H1 (cell line): ENCODE data around the gene RBM47. TPM values are rescaled to one million over a fixed set of nuclear protein-coding genes. Genes with fewer than 3 reads are reported as not detected.
A peak's percentile ranks its signal among the peaks of the same experiment; 100 is the strongest.

Experiments used
- CTCF ChIA-PET: fragments of 300-600 bp; sonication (Branson Sonifier 250); formaldehyde crosslinking; loops from one replicate; lab custom pipeline; 2021; ENCODE audit not compliant: partially characterized antibody; lab: Charles Lee
- POLR2A ChIA-PET: fragments of 300-600 bp; sonication (Branson Sonifier 250); formaldehyde crosslinking; loops from one replicate; lab custom pipeline; 2021; ENCODE audit warnings: inconsistent platforms; ENCODE audit not compliant: partially characterized antibody; lab: Charles Lee
- DNase-seq, 2 experiments: peaks; one replicate each; pipeline versions ENCODE4 v3.0.0 to v3.0.0-alpha.2; 2010 to 2022; ENCODE audit warnings: low spot score in 2 of 2, low read depth in 1 of 2, mixed read lengths in 1 of 2
- FAIRE-seq: peaks from 2 replicates; lab custom pipeline; 2011; peaks lifted over from hg19 to GRCh38; lab: Jason Lieb, UNC
- H2AFZ ChIP-seq: 2 replicates; pipeline ENCODE4 v1.8.1; 2012; ENCODE audit warnings: low read length, inconsistent platforms
- H2AK5ac ChIP-seq: 2 replicates; pipeline ENCODE4 v1.6.1; 2013; ENCODE audit warnings: low read depth, low read length
- H2BK120ac ChIP-seq: replicated peaks from 2 replicates; pipeline ENCODE3; 2013; ENCODE audit warnings: low read depth, low read length, inconsistent platforms
- H2BK12ac ChIP-seq: 2 replicates; pipeline ENCODE4 v1.6.1; 2013; ENCODE audit warnings: low read depth, low read length
- H2BK15ac ChIP-seq: 2 replicates; pipeline ENCODE4 v1.6.1; 2013; ENCODE audit warnings: low read length
- H2BK20ac ChIP-seq: 2 replicates; pipeline ENCODE4 v1.6.1; 2013; ENCODE audit warnings: low read length
- H2BK5ac ChIP-seq: 2 replicates; pipeline ENCODE4 v1.6.1; 2013; ENCODE audit warnings: low read depth, low read length
- H3K14ac ChIP-seq: 2 replicates; pipeline ENCODE4 v1.6.1; 2013; ENCODE audit warnings: inconsistent platforms; ENCODE audit not compliant: insufficient read length
- H3K18ac ChIP-seq: 2 replicates; pipeline ENCODE4 v1.6.1; 2013; ENCODE audit warnings: low read length; ENCODE audit errors: extremely low read depth
- H3K23ac ChIP-seq: 2 replicates; pipeline ENCODE4 v1.6.1; 2013; ENCODE audit warnings: inconsistent platforms; ENCODE audit not compliant: insufficient read length
- H3K23me2 ChIP-seq: 2 replicates; pipeline ENCODE4 v1.6.1; 2013; ENCODE audit warnings: low read depth, low read length
- H3K27ac ChIP-seq: 2 replicates; pipeline ENCODE4 v1.6.1; 2011; ENCODE audit warnings: low read depth, low read length, inconsistent platforms
- H3K27me3 ChIP-seq, 4 experiments: replicated peaks in 1 of 4; 1 replicate in 1 of 4; 2 replicates in 3 of 4; pipeline versions ENCODE4 v1.6.1 to v1.8.1; 2011 to 2013; ENCODE audit warnings: low read length in 3 of 4, mild to moderate bottlenecking in 3 of 4, inconsistent platforms in 2 of 4, mixed read lengths in 2 of 4, moderate library complexity in 1 of 4; ENCODE audit not compliant: control insufficient read depth in 3 of 4, insufficient read depth in 3 of 4; ENCODE audit errors: extremely low read depth in 1 of 4
- H3K36me3 ChIP-seq, 4 experiments: 2 replicates each; pipeline versions ENCODE4 v1.6.1 to v1.8.1; 2011 to 2013; ENCODE audit warnings: mild to moderate bottlenecking in 4 of 4, low read length in 3 of 4, moderate library complexity in 2 of 4, control low read depth in 1 of 4, inconsistent platforms in 1 of 4; ENCODE audit not compliant: insufficient read depth in 4 of 4, control insufficient read depth in 2 of 4
- H3K4ac ChIP-seq: replicated peaks from 2 replicates; pipeline ENCODE3; 2013; ENCODE audit warnings: low read length, low read depth, mixed read lengths, inconsistent platforms; ENCODE audit not compliant: insufficient read length
- H3K4me1 ChIP-seq, 4 experiments: replicated peaks in 1 of 4; 1 replicate in 1 of 4; 2 replicates in 3 of 4; pipeline versions ENCODE4 v1.6.1 to v1.8.1; 2011 to 2013; ENCODE audit warnings: low read length in 3 of 4, inconsistent platforms in 2 of 4, mixed read lengths in 1 of 4; ENCODE audit not compliant: insufficient read depth in 4 of 4, control insufficient read depth in 3 of 4
- H3K4me2 ChIP-seq, 2 experiments: 2 replicates each; pipeline versions ENCODE4 v1.6.1 to v1.8.1; 2011 to 2013; ENCODE audit warnings: low read depth in 2 of 2, low read length in 2 of 2, control low read depth in 1 of 2, inconsistent platforms in 1 of 2, mild to moderate bottlenecking in 1 of 2; ENCODE audit not compliant: insufficient read depth in 1 of 2
- H3K4me3 ChIP-seq, 4 experiments: fragments of 200-600, 300-600 bp in 1 of 4; sonication (generic), shearing (Covaris generic), sonication (Bioruptor Twin) in 1 of 4; 2 replicates each; pipeline versions ENCODE4 v1.5.1 to v1.8.1; 2011 to 2016; ENCODE audit warnings: low read length in 4 of 4, low read depth in 3 of 4, control low read depth in 2 of 4, inconsistent platforms in 2 of 4, mild to moderate bottlenecking in 2 of 4, mixed read lengths in 1 of 4, moderate library complexity in 1 of 4; ENCODE audit not compliant: insufficient read depth in 2 of 4; ENCODE audit errors: extremely low read depth in 1 of 4
- H3K56ac ChIP-seq: replicated peaks from 2 replicates; pipeline ENCODE3; 2013; ENCODE audit warnings: low read depth, mild to moderate bottlenecking, mixed read lengths, low read length, inconsistent platforms; ENCODE audit not compliant: insufficient read length
- H3K79me1 ChIP-seq: 2 replicates; pipeline ENCODE4 v1.6.1; 2013; ENCODE audit warnings: low read depth, low read length, control low read depth
- H3K79me2 ChIP-seq, 2 experiments: 2 replicates each; pipeline versions ENCODE4 v1.6.1 to v1.8.1; 2012 to 2013; ENCODE audit warnings: low read length in 2 of 2, mild to moderate bottlenecking in 2 of 2, inconsistent platforms in 1 of 2; ENCODE audit not compliant: insufficient read depth in 2 of 2, control insufficient read depth in 1 of 2
- H3K9ac ChIP-seq, 4 experiments: replicated peaks in 1 of 4; 1 replicate in 1 of 4; 2 replicates in 3 of 4; pipeline versions ENCODE4 v1.6.1 to v1.8.1; 2011 to 2013; ENCODE audit warnings: low read depth in 3 of 4, low read length in 3 of 4, control low read depth in 2 of 4, mild to moderate bottlenecking in 2 of 4, moderate library complexity in 2 of 4, inconsistent platforms in 1 of 4; ENCODE audit errors: extremely low read depth in 1 of 4
- H3K9me3 ChIP-seq, 2 experiments: 2 replicates each; pipeline versions ENCODE4 v1.6.1 to v1.8.1; 2012 to 2013; ENCODE audit warnings: mild to moderate bottlenecking in 2 of 2, moderate library complexity in 2 of 2, control low read depth in 1 of 2, inconsistent platforms in 1 of 2, low read depth in 1 of 2, low read length in 1 of 2, mixed read lengths in 1 of 2; ENCODE audit not compliant: insufficient read depth in 2 of 2
- H4K20me1 ChIP-seq, 2 experiments: replicated peaks in 1 of 2; 2 replicates each; pipeline versions ENCODE3 to v1.8.1; 2011 to 2013; ENCODE audit warnings: inconsistent platforms in 2 of 2, low read length in 2 of 2, mild to moderate bottlenecking in 1 of 2; ENCODE audit not compliant: insufficient read depth in 2 of 2, control insufficient read depth in 1 of 2
- H4K5ac ChIP-seq: 2 replicates; pipeline ENCODE4 v1.6.1; 2013; ENCODE audit warnings: low read length, low read depth, mixed read lengths, inconsistent platforms; ENCODE audit not compliant: insufficient read length
- H4K8ac ChIP-seq: 2 replicates; pipeline ENCODE4 v1.8.0; 2013; ENCODE audit warnings: mild to moderate bottlenecking, moderate library complexity, low read length, inconsistent platforms; ENCODE audit not compliant: insufficient read depth; ENCODE audit errors: extremely low read depth
- H4K91ac ChIP-seq: replicated peaks from 2 replicates; pipeline ENCODE3; 2013; ENCODE audit warnings: low read length, mixed read lengths, inconsistent platforms; ENCODE audit not compliant: insufficient read length
- HDAC2 ChIP-seq, 2 experiments: fragments of 300-600 bp in 1 of 2; sonication (generic) in 1 of 2; IDR thresholded peaks; 2 replicates each; pipeline ENCODE4 v1.6.1; 2011 to 2012; ENCODE audit warnings: low read depth in 2 of 2, low read length in 2 of 2, mild to moderate bottlenecking in 2 of 2, moderate library complexity in 2 of 2, borderline replicate concordance in 1 of 2, inconsistent platforms in 1 of 2
- KDM4A ChIP-seq: IDR thresholded peaks from one replicate; pipeline ENCODE4 v1.7.1; 2012; ENCODE audit warnings: low read depth, mild to moderate bottlenecking, moderate library complexity, low read length, inconsistent platforms; ENCODE audit not compliant: severe bottlenecking
- NANOG ChIP-seq: IDR thresholded peaks from 2 replicates; pipeline ENCODE4 v1.6.1; 2011; ENCODE audit warnings: low read length, low read depth, mild to moderate bottlenecking, inconsistent platforms; ENCODE audit not compliant: insufficient read depth, poor library complexity, severe bottlenecking
- RAD21 ChIP-seq, 2 experiments: IDR thresholded peaks in 1 of 2; conservative IDR thresholded peaks in 1 of 2; 2 replicates each; pipeline ENCODE4 v1.6.1; 2011; ENCODE audit warnings: low read depth in 2 of 2, low read length in 2 of 2, improper control_type of control experiment in 1 of 2, inconsistent platforms in 1 of 2, mild to moderate bottlenecking in 1 of 2, moderate library complexity in 1 of 2
- WGBS, 2 experiments: shearing (Covaris generic) in 1 of 2; methylation state at CpG; one replicate each; pipeline versions ENCODE4 v1.1.6 to v1.1.7; 2013 to 2015; ENCODE audit warnings: low lambda C conversion rate in 2 of 2, mixed read lengths in 2 of 2, inconsistent platforms in 1 of 2, low coverage in 1 of 2, missing lambda C conversion rate in 1 of 2; ENCODE audit not compliant: insufficient replicate concordance in 2 of 2, insufficient coverage in 1 of 2, insufficient read length in 1 of 2; ENCODE audit errors: extremely low coverage in 1 of 2, missing lambda C conversion rate in 1 of 2; 5-methylcytosine and 5-hydroxymethylcytosine counted together
- polyA plus RNA-seq, 7 experiments: library from polyadenylated mRNA; depleted of rRNA in 3 of 7; stranded (reverse) in 5 of 7; unstranded in 2 of 7; fragments of >200 nt in 5 of 7; fragments of 200-250 nt in 2 of 7; gene quantifications; 1 replicate in 5 of 7; 2 replicates in 1 of 7; 4 replicates in 1 of 7; pipeline versions ENCODE4 v1.2.1 to v1.2.3, GENCODE V29; 2011 to 2013; ENCODE audit warnings: missing spikeins in 2 of 7, mixed read lengths in 2 of 7
- total RNA-seq: library from RNA; stranded (reverse); fragmentation: NEBNext Ultra II Directional; extraction: Animal tissue kit (Norgen Biotek cat#: 25700); gene quantifications from 2 replicates; pipeline ENCODE4 v1.2.1, GENCODE V29; 2021

The RBM47 gene
- total and polyA plus RNA-seq, 2 of the 8 experiments (the other 6 are each of a cell fraction or from before 2014, with no cell fraction given) = 42.8 to 78.9 TPM

GRCh38 chr4:40482985-40483647, 146.5 kb downstream of the RBM47 start:
- Histone ChIP-seq H3K4me1 (peaks cover 0 to 8% (median 2%) of the 10 kb centered on the region in 4 experiments; a peak in 3 of 7 replicates), H3K14ac (no peak overlapping the region), H3K4me2 (peak overlapping the region in 1 of 2 experiments; percentile 4; a peak in 1 of 4 replicates), H2BK12ac (no peak overlapping the region), H3K27me3 (no peaks in the 10 kb centered on the region), H4K20me1 (no peaks in the 10 kb centered on the region), H3K79me1 (no peaks in the 10 kb centered on the region), H2BK15ac (no peak overlapping the region), H3K9ac (no peak overlapping the region), H4K91ac (no peak overlapping the region), H3K79me2 (peaks cover 0 to 19% of the 10 kb centered on the region in 2 experiments; a peak in 2 of 4 replicates), H3K23ac (no peak overlapping the region), H4K5ac (no peak overlapping the region), H2BK120ac (no peak overlapping the region), H3K56ac (no peak overlapping the region), H3K18ac (no peak overlapping the region), H2AFZ (no peak overlapping the region), H2BK20ac (no peak overlapping the region), H2AK5ac (no peak overlapping the region), H3K9me3 (no peaks in the 10 kb centered on the region), H3K23me2 (no peaks in the 10 kb centered on the region), H4K8ac (no peak overlapping the region), H3K36me3 (no peaks in the 10 kb centered on the region), H3K4me3 (no peak overlapping the region; a peak in 1 of 8 replicates), H3K27ac (no peak overlapping the region), H3K4ac (peak overlapping the region; percentile 97), H2BK5ac (no peak overlapping the region)
- TF ChIP-seq RAD21 (IDR thresholded peaks at IDR 0.05 in 1 of 2, conservative IDR thresholded peaks at IDR 0.05 in 1 of 2; ENCODE audit: low read depth in 2 of 2, low read length in 2 of 2) (peak in 1 of 2 experiments; percentile 5; a peak in 1 of 4 replicates), KDM4A (no peak), HDAC2 (IDR thresholded peaks at IDR 0.05; ENCODE audit: borderline replicate concordance in 1 of 2, low read depth in 2 of 2, low read length in 2 of 2) (0 out of 4 replicates have a peak, but pooled peaks of 1 of the 2 experiments have one; percentile 44), NANOG (peak; percentile 38)
- ChIA-PET CTCF (interaction anchor here (0.5 to 1.7 kb wide), 8 partner anchors 9 to 348 kb away, joined by 3 to 4 read pairs (median 3); no protein-coding TSS in a partner anchor), POLR2A (interaction anchor here (1.5 kb wide), 1 partner anchor 10 kb away, joined by 3 read pairs; no protein-coding TSS in a partner anchor)
- FAIRE-seq (peak; percentile 62), DNase-seq (peak in 1 of 2 experiments; percentile 17)
- 74% methylated on average over 21 of the region's 21 CpGs; no CpG with 5 or more reads in 1 of the 2 experiments for WGBS, 2 experiments
